CD4-positive, alpha-beta T cell treated with Interleukin-4 for 1 hour (primary cell): ENCODE data around the gene CD36.
A peak's percentile ranks its signal among the peaks of the same experiment; 100 is the strongest.
"Not testable (repeated sequence)": the region's sequence is repeated elsewhere in the genome, so short reads cannot be mapped to it uniquely, and the experiment has no call there.

Source experiments
- DNase-seq, 2 donors: peaks; one replicate each; pipeline ENCODE4 v3.0.0-alpha.2; 2020 to 2022

CD36 gene

DNA sequence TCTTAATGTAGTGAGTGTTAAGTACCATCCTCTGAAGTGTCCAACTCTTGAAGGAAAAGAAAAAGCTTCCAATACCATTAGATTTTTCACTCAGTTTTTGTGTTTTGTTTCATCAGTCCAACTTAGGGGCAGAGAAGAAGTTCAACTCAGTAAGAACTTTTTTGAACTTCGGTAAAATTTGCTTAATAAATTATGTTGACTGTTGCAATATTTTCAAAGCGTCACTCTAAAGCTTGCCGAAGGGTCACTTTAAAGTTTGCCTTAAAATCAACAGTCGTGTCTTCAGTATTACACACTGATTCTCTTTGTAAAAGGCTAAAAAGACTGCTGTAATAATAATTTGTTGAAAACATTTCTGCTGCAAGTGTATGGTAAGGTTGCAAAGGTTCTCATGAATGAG is 17.6 kb downstream of the CD36 start:
- DNase-seq: no peak

DNA sequence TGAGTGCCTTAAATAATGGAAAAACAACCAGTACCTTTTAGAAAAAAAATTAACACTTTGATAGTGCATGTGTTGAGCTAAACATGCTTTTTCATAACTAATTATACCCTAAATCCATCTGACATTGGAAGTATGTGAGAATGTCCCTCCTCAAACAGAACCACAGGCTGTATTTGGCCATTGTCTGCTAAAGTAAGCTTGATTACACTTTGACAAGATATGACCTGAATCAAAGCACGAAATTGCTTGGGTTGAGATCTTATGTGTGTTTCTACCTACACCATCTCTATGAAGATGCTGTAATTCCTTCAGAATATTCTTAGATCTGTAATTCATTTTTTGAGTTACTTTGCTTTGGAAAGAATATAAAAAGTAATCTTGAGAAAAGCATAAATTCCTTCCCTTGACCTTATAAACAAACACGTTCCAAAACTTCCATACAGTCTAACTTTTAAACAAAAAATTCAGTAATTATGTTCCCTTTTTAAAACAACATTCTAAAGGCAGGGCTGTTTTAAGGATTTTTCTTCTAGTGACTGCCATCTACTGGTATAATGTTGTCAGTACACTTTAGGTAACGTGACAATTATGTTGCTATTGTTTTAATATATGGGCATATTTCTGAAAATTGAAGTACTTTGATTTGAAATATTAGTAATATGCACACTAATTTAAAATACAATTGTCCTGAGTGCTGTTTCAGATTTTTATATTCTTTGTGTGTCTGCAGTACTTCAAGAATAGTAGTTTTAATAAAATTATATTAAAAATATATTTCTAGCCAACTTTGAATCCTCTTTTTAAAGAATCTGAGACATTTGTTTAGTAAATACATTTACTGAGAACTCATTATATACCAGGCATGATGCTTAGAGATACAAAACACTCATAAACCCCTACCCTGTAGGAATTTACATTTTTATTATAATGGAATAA is 20.9 kb downstream of the CD36 start:
- no peak for DNase-seq

DNA sequence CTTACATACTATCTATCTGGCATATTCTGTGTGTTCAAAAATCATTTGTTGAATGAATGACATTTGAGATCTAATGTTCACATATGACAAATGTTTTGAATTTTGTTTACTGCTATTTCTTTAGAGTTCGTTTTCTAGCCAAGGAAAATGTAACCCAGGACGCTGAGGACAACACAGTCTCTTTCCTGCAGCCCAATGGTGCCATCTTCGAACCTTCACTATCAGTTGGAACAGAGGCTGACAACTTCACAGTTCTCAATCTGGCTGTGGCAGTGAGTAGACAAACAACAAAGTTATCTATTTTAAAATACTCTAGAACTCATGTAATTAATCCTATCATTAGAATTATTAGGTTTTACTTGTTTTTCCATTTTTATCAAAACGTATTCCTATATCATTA is 22.5 kb downstream of the CD36 start:
- DNase-seq: no peak

DNA sequence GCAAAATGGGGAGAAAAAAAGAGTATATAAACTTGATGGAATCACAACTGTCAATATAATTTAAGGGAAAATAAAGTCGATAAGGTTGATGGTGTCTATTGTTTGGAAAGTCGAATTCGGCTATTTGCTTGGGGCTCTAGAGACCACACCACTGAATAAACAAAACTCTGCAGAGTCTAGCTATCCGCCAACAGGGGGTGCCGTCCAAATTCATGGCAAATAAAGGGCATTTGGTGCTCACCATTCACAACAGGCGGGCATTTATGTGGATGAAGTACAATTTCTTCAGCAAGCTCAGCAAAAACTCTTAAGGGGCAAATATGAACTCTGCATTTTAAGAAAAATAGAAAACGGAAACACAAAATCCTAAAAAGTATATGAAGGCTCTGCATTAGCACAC is 23.3 kb downstream of the CD36 start:
- DNase-seq: no peak

DNA sequence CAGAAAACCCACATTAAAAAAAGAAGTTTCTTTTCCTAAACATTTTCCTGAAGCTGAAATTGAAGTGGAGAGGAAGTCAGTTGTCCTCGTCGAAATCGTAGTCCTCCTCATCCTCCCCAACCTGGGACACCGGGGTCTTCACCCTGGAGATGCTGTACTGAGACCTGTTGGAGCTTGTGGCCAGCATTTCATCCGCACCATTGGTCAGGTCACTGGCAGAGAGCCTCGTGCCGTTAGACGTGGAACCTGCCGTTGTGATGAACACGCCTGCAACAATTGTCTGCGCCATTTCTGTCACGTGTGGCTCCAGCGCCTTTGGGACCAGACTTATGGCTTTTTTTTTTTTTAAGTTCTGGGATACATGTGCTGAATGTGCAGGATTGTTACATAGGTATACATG is 23.8 kb downstream of the CD36 start:
- no peak for DNase-seq

DNA sequence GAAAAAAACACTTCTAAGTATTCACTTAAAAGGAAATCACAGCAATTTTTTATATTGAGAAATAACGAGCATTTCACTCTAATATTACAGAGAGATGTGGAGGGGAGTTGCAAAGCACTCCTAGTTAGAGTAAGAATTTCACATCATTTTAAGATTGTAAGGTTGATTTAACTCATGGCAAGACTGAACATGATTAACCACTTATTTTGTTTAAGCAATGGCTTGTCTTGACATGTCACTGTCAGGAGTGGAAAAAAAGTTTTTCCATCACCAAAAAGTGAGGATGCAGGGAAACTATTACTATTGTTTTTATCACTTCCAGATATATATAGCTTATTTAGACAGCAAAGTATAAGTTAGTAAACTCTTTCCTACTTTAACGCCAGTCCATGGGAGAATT is 27.1 kb downstream of the CD36 start:
- no peak for DNase-seq

DNA sequence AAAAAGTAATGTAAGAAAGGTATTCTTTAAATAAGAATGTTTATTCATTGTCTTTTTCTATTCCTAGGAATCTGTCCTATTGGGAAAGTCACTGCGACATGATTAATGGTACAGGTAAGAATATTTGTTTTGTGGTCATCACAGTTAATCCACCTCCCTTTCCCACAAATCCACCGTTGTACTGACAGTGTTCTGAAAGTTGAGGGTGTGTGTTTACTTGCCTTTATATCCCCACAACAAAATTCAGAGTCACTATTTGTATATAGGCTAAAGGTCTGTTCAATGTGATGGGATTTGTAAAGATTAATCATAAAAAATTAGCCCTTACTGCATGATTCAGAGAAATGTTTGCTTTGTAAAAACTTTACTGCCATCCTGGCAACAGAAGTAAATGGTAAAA is 27.9 kb downstream of the CD36 start:
- DNase-seq: no peak

DNA sequence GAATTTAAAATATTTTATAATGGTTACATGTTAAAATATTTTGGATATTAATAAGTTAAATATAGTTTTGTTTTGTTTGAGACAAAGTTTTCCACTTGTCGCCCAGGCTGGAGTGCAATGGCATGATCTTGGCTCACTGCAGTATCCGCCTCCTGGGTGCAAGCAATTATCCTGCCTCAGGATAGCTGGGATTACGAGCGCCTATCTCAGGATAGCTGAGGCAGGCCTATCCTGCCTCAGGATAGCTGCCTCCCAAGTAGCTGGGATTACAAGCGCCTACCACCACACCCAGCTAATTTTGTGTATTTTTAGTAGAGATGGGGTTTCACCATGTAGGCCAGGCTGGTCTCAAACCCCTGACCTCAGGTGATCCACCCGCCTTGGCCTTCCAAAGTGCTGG is 30.9 kb downstream of the CD36 start:
- not testable (repeated sequence) for DNase-seq

DNA sequence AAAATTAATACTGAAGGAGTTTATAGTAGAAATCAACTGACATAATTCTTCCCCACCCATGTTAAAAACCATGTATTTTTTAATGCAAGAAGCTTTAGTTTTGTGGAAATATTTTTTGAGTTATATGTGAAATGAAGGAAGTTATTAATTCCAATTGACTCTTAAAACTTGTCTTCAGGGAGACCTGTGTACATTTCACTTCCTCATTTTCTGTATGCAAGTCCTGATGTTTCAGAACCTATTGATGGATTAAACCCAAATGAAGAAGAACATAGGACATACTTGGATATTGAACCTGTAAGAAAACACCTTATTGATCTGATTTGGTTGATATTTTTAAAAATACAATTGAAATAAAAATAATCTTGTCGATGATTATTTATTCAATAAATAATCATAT is 33.3 kb downstream of the CD36 start:
- no peak for DNase-seq

DNA sequence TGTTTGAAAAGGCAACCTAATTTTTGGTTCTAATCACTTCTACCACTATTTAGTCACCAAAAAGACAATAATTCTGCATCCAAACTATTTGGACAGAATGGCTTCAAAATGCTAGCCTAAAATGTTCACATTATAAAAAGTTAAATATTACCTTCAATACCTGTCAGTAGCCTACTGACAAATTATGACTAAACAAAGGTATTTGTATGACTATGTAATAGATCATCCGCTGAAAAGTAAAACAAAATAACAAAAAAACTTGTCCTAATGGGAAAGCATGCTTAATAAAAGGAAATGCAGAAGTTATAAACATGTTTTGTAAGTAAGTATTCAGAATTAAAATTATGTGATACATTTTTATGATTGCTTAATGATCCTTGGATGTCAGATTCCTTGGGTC is 36.6 kb downstream of the CD36 start:
- DNase-seq: no peak

DNA sequence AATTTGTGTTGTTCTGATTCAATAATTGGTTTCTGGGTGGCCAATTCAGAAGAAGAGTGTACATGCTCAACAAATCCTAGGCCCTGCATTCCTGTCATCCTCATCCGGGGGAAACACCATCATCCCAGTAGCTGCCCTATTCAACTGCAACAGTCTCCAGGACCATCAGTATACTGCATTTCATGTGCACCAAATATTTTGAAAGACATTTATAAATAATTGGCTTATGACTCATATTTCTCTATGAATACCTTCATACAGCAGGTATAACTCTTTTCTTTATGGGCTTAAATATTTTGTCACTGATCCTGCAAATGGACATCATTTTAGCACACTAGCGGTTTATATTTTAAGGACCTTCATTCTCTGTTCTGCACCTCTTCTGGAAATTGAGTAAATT is 38.0 kb downstream of the CD36 start:
- no peak for DNase-seq

DNA sequence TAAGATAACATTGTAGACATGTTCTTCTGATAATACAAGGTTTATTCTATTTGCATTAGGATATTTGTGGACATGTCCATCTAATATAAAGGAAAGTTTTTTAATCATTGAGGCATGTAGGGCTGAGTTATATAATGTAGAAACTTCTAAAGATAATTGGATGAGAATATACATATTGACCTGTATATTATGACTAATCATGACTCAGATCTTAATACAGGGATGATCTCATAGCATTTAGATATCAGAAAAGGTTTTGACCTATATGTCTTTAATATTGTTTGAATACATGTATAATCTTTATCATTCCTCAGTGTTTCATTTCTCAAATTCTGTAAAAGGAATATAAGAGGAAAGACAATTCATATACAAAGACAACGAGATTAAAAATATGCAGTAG is 39.2 kb downstream of the CD36 start:
- no peak for DNase-seq

DNA sequence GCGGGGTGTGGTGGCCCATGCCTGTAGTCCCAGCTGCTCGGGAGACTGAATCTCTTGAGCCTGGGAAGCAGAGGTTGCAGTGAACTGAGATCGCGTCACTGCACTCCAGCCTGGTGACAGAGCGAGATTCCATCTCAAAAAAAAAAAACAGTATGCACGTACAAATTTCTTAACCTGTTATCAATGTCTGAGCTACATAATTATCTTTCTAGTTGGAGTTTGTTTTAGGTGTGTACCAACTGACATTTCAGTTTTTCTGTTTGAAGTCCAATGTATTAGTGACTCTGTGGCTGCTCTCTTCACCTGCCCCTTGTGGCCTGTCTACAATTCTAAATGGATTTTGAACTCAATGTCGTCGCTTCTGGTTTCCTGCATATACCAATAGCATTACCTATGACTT is 40.3 kb downstream of the CD36 start:
- no peak for DNase-seq

DNA sequence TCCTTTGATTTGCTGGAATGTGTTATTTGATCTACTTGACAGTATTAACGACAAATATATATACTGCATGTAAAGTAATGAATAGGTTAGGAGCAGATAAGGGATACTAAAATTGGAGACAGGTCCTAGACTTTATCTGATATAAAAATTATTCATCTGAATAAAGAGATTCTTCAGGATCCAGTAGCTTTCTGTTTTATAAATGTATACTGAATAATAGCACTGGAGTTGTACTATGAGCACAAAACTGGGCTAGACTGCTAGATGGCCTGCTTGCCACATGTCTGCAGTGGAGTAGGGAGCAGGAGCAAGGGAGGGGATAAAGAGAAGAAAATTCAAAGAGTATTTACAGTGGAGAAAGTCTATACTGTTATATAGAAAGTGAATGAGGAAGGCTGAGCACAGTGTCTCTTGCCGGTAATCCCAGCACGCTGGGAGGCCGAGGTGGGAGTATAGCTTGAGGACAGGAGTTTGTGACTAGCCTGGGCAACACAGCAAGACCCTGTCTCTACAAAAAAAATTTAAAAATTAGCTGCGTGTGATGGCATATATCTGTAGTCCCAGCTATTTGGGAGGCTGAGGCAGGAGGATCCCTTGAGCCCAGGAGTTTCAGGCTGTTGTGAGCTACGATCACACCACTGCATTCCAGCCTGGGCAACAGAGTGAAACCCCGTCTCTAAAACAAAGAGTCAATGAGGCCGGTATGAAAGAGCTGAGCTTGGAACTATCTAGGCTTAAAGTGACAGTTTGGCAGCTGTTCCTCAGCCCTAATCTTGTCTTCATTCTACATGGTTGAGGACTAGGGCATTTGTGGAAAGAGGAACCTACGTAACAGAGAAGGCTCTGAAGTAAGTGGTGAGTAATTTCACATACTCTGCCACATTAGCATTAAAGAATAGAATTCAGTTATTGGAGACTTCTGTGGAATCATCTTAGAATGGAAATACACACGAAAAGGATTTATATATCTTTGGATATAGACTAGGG is 41.8 kb downstream of the CD36 start:
- DNase-seq: no peak

DNA sequence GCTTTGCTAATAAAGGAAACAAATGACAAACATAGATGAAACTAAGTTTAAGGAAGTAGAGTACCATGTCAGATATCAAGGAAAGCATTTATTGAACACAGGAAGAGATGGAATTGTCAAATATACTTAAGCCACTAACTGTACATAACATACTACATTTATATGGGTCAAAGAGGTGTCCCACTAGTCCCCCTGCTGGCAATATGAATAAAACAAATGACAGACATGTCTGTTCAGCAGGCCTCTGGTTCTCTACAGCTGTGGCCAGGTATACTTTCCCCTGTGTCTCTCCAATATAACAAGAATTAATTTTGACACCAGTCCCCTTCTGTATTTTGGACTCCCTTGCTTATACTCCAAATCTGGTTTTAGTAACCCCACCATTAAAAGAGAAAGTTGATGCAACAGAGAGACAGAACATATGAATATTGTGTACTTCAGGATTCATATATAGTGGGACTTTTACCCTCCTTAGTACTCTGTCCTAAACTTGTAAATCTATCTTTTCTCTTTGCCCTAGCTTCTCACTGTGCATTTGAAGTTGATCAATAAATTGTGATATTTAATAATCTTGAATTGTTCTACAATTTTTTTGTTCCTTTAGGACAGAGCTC is 42.9 kb downstream of the CD36 start:
- no peak for DNase-seq

DNA sequence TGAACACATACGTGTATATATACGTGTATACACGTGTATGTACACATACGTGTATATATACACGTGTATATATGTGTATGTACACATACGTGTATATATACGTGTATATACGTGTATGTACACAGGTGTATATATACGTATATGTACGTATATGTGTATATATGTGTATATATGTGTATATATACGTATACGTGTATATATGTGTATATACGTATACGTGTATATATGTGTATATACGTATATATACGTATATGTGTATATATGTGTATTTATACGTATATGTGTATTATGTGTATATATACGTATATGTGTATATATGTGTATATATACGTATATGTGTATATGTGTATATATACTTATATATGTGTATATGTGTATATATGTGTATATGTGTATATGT is 44.3 kb downstream of the CD36 start:
- DNase-seq: no peak

DNA sequence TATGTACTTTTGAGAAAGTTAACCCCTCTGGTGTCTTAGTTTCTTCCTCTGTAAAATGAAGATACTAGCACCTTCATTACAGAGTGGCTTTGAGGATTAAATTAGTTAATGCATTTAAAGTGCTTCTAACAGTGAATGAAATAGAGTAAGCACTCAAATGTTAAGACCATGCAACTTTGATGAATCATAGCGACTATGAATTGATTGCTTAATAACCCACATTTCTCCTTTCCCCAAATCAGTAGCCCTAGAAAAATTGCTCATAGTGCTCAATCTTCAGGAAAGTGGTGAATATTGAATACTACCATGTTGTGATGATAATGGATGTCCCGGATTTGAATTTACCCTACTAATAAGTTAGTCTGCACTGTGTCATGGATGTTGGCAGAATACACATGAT is 48.1 kb downstream of the CD36 start:
- DNase-seq: no peak

DNA sequence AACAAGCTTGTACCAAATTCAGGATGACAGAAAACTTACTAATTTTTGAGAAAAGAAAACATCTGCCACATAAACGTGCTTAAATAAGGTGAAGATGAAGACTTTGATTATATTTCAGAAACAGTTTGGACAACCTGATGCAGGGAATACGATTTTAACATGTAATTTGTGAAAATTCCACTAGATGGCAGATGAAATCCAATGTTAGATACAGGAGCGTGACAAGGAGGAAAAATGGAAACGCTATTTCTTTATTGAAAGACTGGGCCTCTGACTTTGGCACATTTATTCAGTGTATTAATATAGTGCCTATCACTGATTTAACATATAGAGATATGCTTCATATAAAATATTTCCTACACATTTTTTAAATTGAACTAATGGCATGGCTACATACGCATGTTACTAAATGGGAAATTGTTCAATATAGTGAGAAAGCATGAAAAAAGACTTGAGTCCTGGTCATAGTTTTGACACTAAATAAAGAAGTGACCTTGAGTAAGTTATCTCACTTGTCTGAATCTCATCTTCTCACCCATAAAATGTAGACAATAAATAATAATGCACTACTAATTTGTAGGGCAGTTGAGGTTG is 60.7 kb downstream of the CD36 start:
- DNase-seq: peak in 1 of 2 donors; percentile 6

DNA sequence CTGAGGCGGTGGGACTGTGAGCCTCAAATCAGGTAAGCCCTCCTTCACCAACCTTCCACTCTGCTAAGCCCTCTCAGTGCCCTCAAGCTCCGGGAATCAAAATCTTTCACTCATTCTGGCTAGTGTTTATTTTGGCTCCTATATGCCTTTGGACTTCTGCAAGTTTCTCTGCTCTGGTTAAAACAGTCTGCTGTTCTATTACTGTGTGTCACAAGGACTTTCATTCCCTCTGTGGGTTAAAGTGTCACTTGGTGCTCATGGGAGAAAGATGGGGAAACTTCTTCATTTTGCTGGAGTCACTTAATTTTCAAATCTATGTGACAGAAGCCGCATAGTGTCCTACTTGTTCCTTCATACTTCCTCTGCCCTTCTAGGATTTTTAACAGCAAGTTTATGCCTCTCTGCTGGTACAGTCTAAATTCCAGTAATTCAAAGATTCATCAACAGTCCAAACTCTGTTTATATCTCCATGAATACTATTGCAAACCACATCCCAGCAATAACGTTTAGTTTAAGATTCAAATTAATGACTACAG is 61.3 kb downstream of the CD36 start:
- no peak for DNase-seq

DNA sequence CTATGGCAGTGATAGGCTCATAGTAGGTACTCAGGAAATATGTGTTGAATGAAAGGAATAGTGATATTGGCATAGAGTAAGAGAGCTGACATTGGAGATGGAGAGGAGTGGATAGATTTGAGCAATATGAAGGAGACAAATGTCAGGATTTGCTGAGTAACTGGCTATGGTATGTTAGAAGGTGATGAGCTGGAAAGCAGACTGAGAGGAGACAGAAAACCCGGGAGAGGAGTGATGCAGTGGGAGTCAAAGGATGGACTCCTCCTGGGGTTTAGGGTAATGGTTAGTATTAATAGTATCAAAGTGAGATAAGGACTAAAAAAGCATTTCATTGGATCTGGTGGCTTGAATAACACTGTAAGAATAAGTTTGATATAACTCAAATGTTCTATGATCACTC is 64.8 kb downstream of the CD36 start:
- DNase-seq: no peak

DNA sequence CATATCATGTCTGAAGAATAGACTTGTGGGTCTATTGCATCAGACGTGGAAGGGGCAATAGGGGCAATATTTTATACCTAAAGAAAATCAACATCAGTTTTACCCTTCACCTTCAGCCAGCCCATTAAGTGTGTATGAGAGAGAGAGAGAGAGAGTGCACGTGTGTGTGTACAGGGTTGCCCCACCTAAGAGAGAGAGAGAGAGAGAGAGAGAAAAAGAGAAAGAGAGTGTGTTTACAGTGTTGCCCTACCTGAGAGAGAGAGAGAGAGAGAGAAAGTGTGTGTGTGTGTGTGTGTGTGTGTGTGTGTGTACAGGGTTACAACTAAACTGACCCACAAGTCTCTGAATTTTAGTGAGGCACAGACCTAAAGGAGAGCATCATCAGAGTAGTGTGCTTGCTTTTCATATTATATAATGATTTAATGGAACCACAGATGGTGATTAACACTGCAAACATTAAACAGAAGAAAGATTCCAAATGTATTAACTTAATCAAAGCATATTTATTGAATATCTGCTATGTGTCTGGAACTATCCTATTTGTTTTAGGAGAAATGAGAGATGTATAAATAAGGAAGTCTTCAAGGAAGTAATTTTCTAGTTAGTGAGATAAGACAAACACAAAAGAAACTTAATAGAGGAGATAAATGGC is 66.8 kb downstream of the CD36 start:
- DNase-seq: no peak

DNA sequence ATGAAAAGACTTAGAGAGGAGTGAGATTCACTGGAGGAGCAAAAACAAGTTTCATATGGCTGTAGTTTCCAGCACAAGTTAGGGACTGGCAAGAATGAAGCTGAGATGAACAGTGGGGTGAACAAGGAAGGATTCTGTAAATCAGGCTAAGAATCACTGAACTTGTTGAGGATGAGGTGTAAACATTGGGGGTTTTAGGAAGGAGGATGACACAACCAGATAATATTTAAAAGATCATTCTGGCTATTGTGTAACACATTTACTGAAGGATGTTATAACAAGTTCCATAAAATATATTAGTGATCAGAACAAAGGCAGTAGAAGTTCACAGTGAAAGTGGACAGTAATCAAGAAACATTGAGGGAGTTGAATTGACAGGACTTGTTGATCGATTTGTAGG is 68.9 kb downstream of the CD36 start:
- no peak for DNase-seq
